DMS79 (cell line): ENCODE data around the gene IL3RA.
"Not testable (repeated sequence)": the region's sequence is repeated elsewhere in the genome, so short reads cannot be mapped to it uniquely, and the experiment has no call there.

ENCODE experiments used
- DNase-seq: peaks from one replicate; lab custom pipeline; 2025; lab: John Stamatoyannopoulos, UW

The IL3RA gene

GRCh38 chrX:1336331-1336943, at the start of gene IL3RA:
IL3RA (plus strand) TSS chrX:1336785; CDS start chrX:1341766, 4,981 bp downstream.
- DNase-seq, result no peak

GRCh38 chrX:1289535-1289934, 47.0 kb upstream of the IL3RA start:
- no peak for DNase-seq

- no peak for DNase-seq
Measured at GRCh38 chrX:1291110-1291740, 45.4 kb upstream of the IL3RA start.

GRCh38 chrX:1292575-1293290, 43.9 kb upstream of the IL3RA start:
- DNase-seq, result no peak

GRCh38 chrX:1294301-1295067, 42.1 kb upstream of the IL3RA start:
- no peak for DNase-seq

- no peak for DNase-seq
Measured at GRCh38 chrX:1295550-1295949, 41.0 kb upstream of the IL3RA start.

GRCh38 chrX:1297591-1297990, 39.0 kb upstream of the IL3RA start:
- DNase-seq, result not testable (repeated sequence)

- DNase-seq, result no peak
Measured at GRCh38 chrX:1300449-1300848, 36.1 kb upstream of the IL3RA start.

- no peak for DNase-seq
Measured at GRCh38 chrX:1305411-1305810, 31.2 kb upstream of the IL3RA start.

- no peak for DNase-seq
Measured at GRCh38 chrX:1306909-1307625, 29.5 kb upstream of the IL3RA start.

GRCh38 chrX:1307626-1308340, 28.8 kb upstream of the IL3RA start:
- DNase-seq, result no peak

GRCh38 chrX:1308476-1308875, 28.1 kb upstream of the IL3RA start:
- no peak for DNase-seq

- not testable (repeated sequence) for DNase-seq
Measured at GRCh38 chrX:1308917-1309316, 27.7 kb upstream of the IL3RA start.

- DNase-seq, result no peak
Measured at GRCh38 chrX:1313788-1314187, 22.8 kb upstream of the IL3RA start.

- no peak for DNase-seq
Measured at GRCh38 chrX:1316527-1316926, 20.1 kb upstream of the IL3RA start.

- no peak for DNase-seq
Measured at GRCh38 chrX:1321674-1322073, 14.9 kb upstream of the IL3RA start.

- DNase-seq, result no peak
Measured at GRCh38 chrX:1322393-1322792, 14.2 kb upstream of the IL3RA start.

GRCh38 chrX:1323315-1323714, 13.3 kb upstream of the IL3RA start:
- DNase-seq, result no peak

- no peak for DNase-seq
Measured at GRCh38 chrX:1325515-1326116, 11.0 kb upstream of the IL3RA start.

GRCh38 chrX:1327651-1328304, 8.8 kb upstream of the IL3RA start:
- no peak for DNase-seq
